CD4-positive, alpha-beta T cell (primary cell): ENCODE measurements around the gene VAV2. TPM values are rescaled to one million over a fixed set of nuclear protein-coding genes. Genes with fewer than 3 reads are reported as not detected.
"Not testable (repeated sequence)": the region's sequence is repeated elsewhere in the genome, so short reads cannot be mapped to it uniquely, and the experiment has no call there.

Experiments
- ATAC-seq: fragments of 200-7000 bp; cut with Tn5 transposase; one replicate; pipeline ENCODE4 v1.10.0; 2022; ENCODE audit warnings: mild to moderate bottlenecking; ENCODE audit not compliant: poor library complexity
- CTCF ChIA-PET: fragments of 350-600 bp; sonication (Branson Sonifier 250); formaldehyde crosslinking; loops from one replicate; lab custom pipeline; 2021; ENCODE audit warnings: antibody characterized with exemption, inconsistent platforms; lab: Charles Lee
- POLR2A ChIA-PET: fragments of 350-600 bp; sonication (Branson Sonifier 250); formaldehyde crosslinking; loops from one replicate; lab custom pipeline; 2021; ENCODE audit warnings: antibody characterized with exemption, inconsistent platforms; lab: Charles Lee
- DNase-seq, 14 experiments: peaks; one replicate each; pipeline ENCODE4 v3.0.0-alpha.2; 2013 to 2020; ENCODE audit warnings: mixed read lengths in 2 of 14
- H3K27ac ChIP-seq, 2 donors: one replicate each; pipeline versions ENCODE4 v1.5.1 to v1.7.0; 2013; ENCODE audit warnings: low read length in 2 of 2, low read depth in 1 of 2, mild to moderate bottlenecking in 1 of 2
- H3K27me3 ChIP-seq, 2 experiments: 1 replicate in 1 of 2; 2 replicates in 1 of 2; pipeline versions ENCODE4 v1.6.1 to v1.7.0; 2013; ENCODE audit warnings: low read length in 2 of 2, control low read depth in 1 of 2, mild to moderate bottlenecking in 1 of 2, moderate library complexity in 1 of 2; ENCODE audit not compliant: insufficient read depth in 2 of 2, control insufficient read depth in 1 of 2
- H3K36me3 ChIP-seq: one replicate; pipeline ENCODE4 v1.6.1; 2013; ENCODE audit warnings: low read length, control low read depth; ENCODE audit not compliant: insufficient read depth
- H3K4me1 ChIP-seq: one replicate; pipeline ENCODE4 v1.6.1; 2013; ENCODE audit warnings: low read length, control low read depth; ENCODE audit not compliant: insufficient read depth
- H3K4me3 ChIP-seq: one replicate; pipeline ENCODE4 v1.5.1; 2013; ENCODE audit warnings: mild to moderate bottlenecking, low read length, moderate library complexity
- H3K9me3 ChIP-seq, 2 experiments: 1 replicate in 1 of 2; 2 replicates in 1 of 2; pipeline versions ENCODE4 v1.6.1 to v1.7.0; 2013; ENCODE audit warnings: low read length in 2 of 2, mild to moderate bottlenecking in 2 of 2, control low read depth in 1 of 2, moderate library complexity in 1 of 2; ENCODE audit not compliant: control insufficient read depth in 1 of 2, insufficient read depth in 1 of 2
- H3K27ac Mint-ChIP-seq: one replicate; pipeline ENCODE4 v1.8.0; 2020; ENCODE audit warnings: mixed read lengths
- H3K27me3 Mint-ChIP-seq: one replicate; pipeline ENCODE4 v1.8.0; 2021; ENCODE audit warnings: mixed read lengths
- H3K36me3 Mint-ChIP-seq: one replicate; pipeline ENCODE4 v1.8.0; 2021; ENCODE audit warnings: low read depth, mixed read lengths
- H3K4me1 Mint-ChIP-seq: one replicate; pipeline ENCODE4 v1.8.0; 2021; ENCODE audit warnings: low read depth, mixed read lengths
- H3K4me3 Mint-ChIP-seq: one replicate; pipeline ENCODE4 v1.8.0; 2020; ENCODE audit warnings: mild to moderate bottlenecking, mixed read lengths
- H3K9me3 Mint-ChIP-seq: one replicate; pipeline ENCODE4 v1.8.0; 2020; ENCODE audit warnings: mixed read lengths
- CTCF ChIP-seq: fragments of 200-600 bp; IDR thresholded peaks from one replicate; pipeline ENCODE4 v1.8.0; 2022; ENCODE audit warnings: antibody characterized with exemption, mild to moderate bottlenecking
- intact Hi-C, 2 experiments: fragments of 100-400 bp; cut with DNase I in 1 of 2; cut with micrococcal nuclease in 1 of 2; formaldehyde crosslinking; loops; one replicate each; pipeline versions ENCODE4 v1.15.1 to v1.9.0; 2023 to 2025; cut with DNase I, micrococcal nuclease
- total RNA-seq, 174 experiments: library from RNA in 2 of 174; stranded (reverse) in 2 of 174; gene quantifications; one replicate each; pipeline ENCODE4 v1.2.3 and lab custom pipeline; 2021 to 2026

The VAV2 gene
- total RNA-seq, 2 experiments from 2014 or later: 1.6 to 1.7 TPM

- Mint-ChIP-seq H3K4me3 (peak overlapping the region; percentile 69), H3K9me3 (no peaks in the 10 kb centered on the region), H3K27me3 (peaks cover 19% of the 10 kb centered on the region), H3K27ac (no peak overlapping the region), H3K4me1 (no peaks in the 10 kb centered on the region), H3K36me3 (no peaks in the 10 kb centered on the region)
- H3K36me3 ChIP-seq: no peaks in the 10 kb centered on the region
- intact Hi-C loops: loop anchor here (5.0 to 10.0 kb wide), 2 partner anchors 456 to 458 kb away; partner anchors contain the start of gene ADAMTSL2 (in 2 of the 2)
- DNase-seq: no peak
- peaks cover 6 to 7% of the 10 kb centered on the region in 2 experiments for H3K27me3 ChIP-seq
- TF ChIP-seq CTCF: no peak
- no peak overlapping the region for H3K27ac ChIP-seq
- ChIA-PET CTCF (no interaction called here), POLR2A (no interaction called here)
- no peak overlapping the region for H3K4me3 ChIP-seq
- ATAC-seq: no peak
- no peaks in the 10 kb centered on the region for H3K9me3 ChIP-seq
- peaks cover 29% of the 10 kb centered on the region for H3K4me1 ChIP-seq
Measured at GRCh38 chr9:133990366-133991213, 1.5 kb downstream of the VAV2 start.

GRCh38 chr9:133989625-133990365 is 2.3 kb downstream of the VAV2 start:
- H3K4me3 ChIP-seq: no peak overlapping the region
- CTCF ChIA-PET: no interaction called here
- Mint-ChIP-seq H3K36me3 (no peaks in the 10 kb centered on the region), H3K27me3 (peaks cover 19% of the 10 kb centered on the region), H3K27ac (no peak overlapping the region), H3K4me3 (peak overlapping the region; percentile 60), H3K4me1 (no peaks in the 10 kb centered on the region), H3K9me3 (no peaks in the 10 kb centered on the region)
- ATAC-seq: no peak
- H3K27ac ChIP-seq: no peak overlapping the region
- no peaks in the 10 kb centered on the region for H3K9me3 ChIP-seq
- H3K36me3 ChIP-seq: no peaks in the 10 kb centered on the region
- POLR2A ChIA-PET: no interaction called here
- H3K4me1 ChIP-seq: peaks cover 29% of the 10 kb centered on the region
- H3K27me3 ChIP-seq: peaks cover 6 to 7% of the 10 kb centered on the region in 2 experiments
- no peak for DNase-seq
- intact Hi-C loops: loop anchor here (5.0 to 10.0 kb wide), 2 partner anchors 455 to 457 kb away; partner anchors contain the start of gene ADAMTSL2 (in 2 of the 2)
- TF ChIP-seq CTCF: no peak

- CTCF ChIA-PET, H3K9me3 Mint-ChIP-seq, H3K27ac ChIP-seq, H3K27me3 ChIP-seq, H3K27ac Mint-ChIP-seq, H3K9me3 ChIP-seq, ATAC-seq, DNase-seq, H3K36me3 Mint-ChIP-seq, intact Hi-C loops, H3K36me3 ChIP-seq, H3K4me3 ChIP-seq, POLR2A ChIA-PET, H3K4me1 Mint-ChIP-seq: not testable (repeated sequence)
- H3K27me3 Mint-ChIP-seq: peaks cover 19% of the 10 kb centered on the region
- H3K4me1 ChIP-seq: peaks cover 20% of the 10 kb centered on the region
- peak overlapping the region; percentile 15 for H3K4me3 Mint-ChIP-seq
Measured at GRCh38 chr9:133988771-133989170, 3.4 kb downstream of the VAV2 start.
